ENCODE measurements around the gene VSIG10L. TPM values are rescaled to one million over a fixed set of nuclear protein-coding genes. Genes with fewer than 3 reads are reported as not detected.

The VSIG10L gene
- total RNA-seq, 1 experiment from 2014 or later = 8.0 TPM

- no peak for DNase-seq (ENCODE audit: low spot score)
Observed at GRCh38 chr19:51365211-51365964, 23.4 kb upstream of the VSIG10L start.

- DNase-seq (ENCODE audit: low spot score) = no peak
Observed at GRCh38 chr19:51364200-51365106, 22.5 kb upstream of the VSIG10L start.

GRCh38 chr19:51361239-51361638 is 19.3 kb upstream of the VSIG10L start:
- DNase-seq (ENCODE audit: low spot score) = no peak

GRCh38 chr19:51359294-51359693 is 17.4 kb upstream of the VSIG10L start:
- peak; percentile 95 for DNase-seq (ENCODE audit: low spot score)

- DNase-seq (ENCODE audit: low spot score) = no peak
Observed at GRCh38 chr19:51357952-51358351, 16.0 kb upstream of the VSIG10L start.

- DNase-seq (ENCODE audit: low spot score) = no peak
Observed at GRCh38 chr19:51356159-51356801, 14.3 kb upstream of the VSIG10L start.

GRCh38 chr19:51354742-51355148 is 12.8 kb upstream of the VSIG10L start:
- peak; percentile 73 for DNase-seq (ENCODE audit: low spot score)

GRCh38 chr19:51354103-51354741 is 12.3 kb upstream of the VSIG10L start:
- peak; percentile 61 for DNase-seq (ENCODE audit: low spot score)

GRCh38 chr19:51352783-51353360 is 10.9 kb upstream of the VSIG10L start:
- no peak for DNase-seq (ENCODE audit: low spot score)

- DNase-seq (ENCODE audit: low spot score) = no peak
Observed at GRCh38 chr19:51351266-51351990, 9.5 kb upstream of the VSIG10L start.

- no peak for DNase-seq (ENCODE audit: low spot score)
Observed at GRCh38 chr19:51347209-51347928, 5.4 kb upstream of the VSIG10L start.

- no peak for DNase-seq (ENCODE audit: low spot score)
Observed at GRCh38 chr19:51346742-51347141, 4.8 kb upstream of the VSIG10L start.

GRCh38 chr19:51345076-51345620 is 3.2 kb upstream of the VSIG10L start:
- no peak for DNase-seq (ENCODE audit: low spot score)

GRCh38 chr19:51342631-51343569 is 961 bp upstream of the VSIG10L start:
- DNase-seq (ENCODE audit: low spot score) = no peak

GRCh38 chr19:51341066-51341465 is 873 bp downstream of the VSIG10L start:
- DNase-seq (ENCODE audit: low spot score) = no peak

- peak; percentile 99 for DNase-seq (ENCODE audit: low spot score)
Observed at GRCh38 chr19:51339687-51340656, 2.0 kb downstream of the VSIG10L start.

- no peak for DNase-seq (ENCODE audit: low spot score)
Observed at GRCh38 chr19:51339313-51339686, 2.6 kb downstream of the VSIG10L start.

Data from H4 (cell line).